ENCODE measurements around the gene CDH4.

CDH4 gene

GRCh38 chr20:61896058-61896961, 644.2 kb downstream of the CDH4 start:
- DNase-seq = peak; percentile 33 to 49

GRCh38 chr20:61897401-61898295, 645.6 kb downstream of the CDH4 start:
- no peak for DNase-seq

- no peak for DNase-seq
Observed at GRCh38 chr20:61898405-61898804, 646.3 kb downstream of the CDH4 start.

GRCh38 chr20:61900011-61900944, 648.2 kb downstream of the CDH4 start:
- no peak for DNase-seq

GRCh38 chr20:61900945-61901293, 648.9 kb downstream of the CDH4 start:
- no peak for DNase-seq

- DNase-seq = no peak
Observed at GRCh38 chr20:61901392-61902220, 649.5 kb downstream of the CDH4 start.

GRCh38 chr20:61902221-61902869, 650.3 kb downstream of the CDH4 start:
- no peak for DNase-seq

- no peak for DNase-seq
Observed at GRCh38 chr20:61903575-61904340, 651.7 kb downstream of the CDH4 start.

GRCh38 chr20:61904456-61904855, 652.4 kb downstream of the CDH4 start:
- no peak for DNase-seq

- DNase-seq = no peak
Observed at GRCh38 chr20:61905781-61906523, 653.9 kb downstream of the CDH4 start.

- no peak for DNase-seq
Observed at GRCh38 chr20:61907081-61907891, 655.2 kb downstream of the CDH4 start.

GRCh38 chr20:61908057-61909026, 656.3 kb downstream of the CDH4 start:
- DNase-seq = no peak

GRCh38 chr20:61909028-61909427, 657.0 kb downstream of the CDH4 start:
- DNase-seq = no peak

- DNase-seq = no peak
Observed at GRCh38 chr20:61909821-61910220, 657.8 kb downstream of the CDH4 start.

- no peak for DNase-seq
Observed at GRCh38 chr20:61911824-61912223, 659.8 kb downstream of the CDH4 start.

- no peak for DNase-seq
Observed at GRCh38 chr20:61912665-61913422, 660.8 kb downstream of the CDH4 start.
